ENCODE measurements around the gene SETD3.
"Not testable (repeated sequence)": the region's sequence is repeated elsewhere in the genome, so short reads cannot be mapped to it uniquely, and the experiment has no call there.

Gene SETD3

GRCh38 chr14:99348816-99349614, 131.6 kb downstream of the SETD3 start:
- H3K4me3 ChIP-seq (ENCODE audit: low read depth, low read length): no peak overlapping the region
- no peak for DNase-seq (ENCODE audit: low read depth)
- TF ChIP-seq CTCF (conservative IDR thresholded peaks at IDR 0.05; ENCODE audit: low read depth, low read length): no peak

DNA sequence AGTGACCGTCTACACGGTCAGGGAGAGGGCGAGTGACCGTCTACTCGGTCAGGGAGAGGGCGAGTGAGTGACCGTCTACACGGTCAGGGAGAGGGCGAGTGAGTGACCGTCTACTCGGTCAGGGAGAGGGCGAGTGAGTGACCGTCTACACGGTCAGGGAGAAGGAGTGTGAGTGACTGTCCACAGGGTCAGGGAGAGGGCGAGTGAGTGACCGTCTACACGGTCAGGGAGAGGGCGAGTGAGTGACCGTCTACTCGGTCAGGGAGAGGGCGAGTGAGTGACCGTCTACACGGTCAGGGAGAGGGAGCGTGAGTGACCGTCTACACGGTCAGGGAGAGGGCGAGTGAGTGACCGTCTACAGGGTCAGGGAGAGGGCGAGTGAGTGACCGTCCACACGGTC, 132.4 kb downstream of the SETD3 start:
- DNase-seq (ENCODE audit: low read depth); H3K4me3 ChIP-seq (ENCODE audit: low read depth, low read length): not testable (repeated sequence)

Measured in choroid plexus epithelial cell (primary cell).